ENCODE measurements around the gene PER1. TPM values are rescaled to one million over a fixed set of nuclear protein-coding genes. Genes with fewer than 3 reads are reported as not detected.
A peak's percentile ranks its signal among the peaks of the same experiment; 100 is the strongest.

PER1 gene
- total and polyA plus RNA-seq, 2 of the 8 experiments (the other 6 are each of a cell fraction or from before 2014, with no cell fraction given), result 9.6 to 38.0 TPM

GRCh38 chr17:8110907-8111306, 41.3 kb downstream of the PER1 start:
- peak overlapping the region; percentile 70 to 95; a peak in 1 of 4 replicates for H3K4me2 ChIP-seq (ENCODE audit: insufficient read depth in 1 of 2, low read depth in 2 of 2, low read length in 2 of 2)
- peaks cover 0 to 13% (median 3%) of the 10 kb centered on the region in 4 experiments; a peak in 5 of 7 replicates for H3K4me1 ChIP-seq (replicated peaks in 1 of 4; ENCODE audit: control insufficient read depth in 3 of 4, insufficient read depth in 4 of 4, low read length in 3 of 4)
- ChIA-PET CTCF (ENCODE audit: partially characterized antibody) (interaction anchor here (0.6 to 23.3 kb wide), 15 partner anchors 8 to 326 kb away, joined by 3 to 501 read pairs (median 4); partner anchors contain the start of genes ALOX12B and ALOXE3), POLR2A (ENCODE audit: partially characterized antibody) (interaction anchor here (0.6 to 3.0 kb wide), 10 partner anchors 20 to 423 kb away, joined by 3 to 13 read pairs (median 4); partner anchors contain the start of gene WRAP53)
- no peak overlapping the region for H2AFZ ChIP-seq (ENCODE audit: low read length)
- no peaks in the 10 kb centered on the region for H3K79me2 ChIP-seq (ENCODE audit: control insufficient read depth in 1 of 2, insufficient read depth in 2 of 2, low read length in 2 of 2)
- H3K9me3 ChIP-seq (ENCODE audit: insufficient read depth in 2 of 2, low read depth in 1 of 2, low read length in 1 of 2), result no peaks in the 10 kb centered on the region
- no peak overlapping the region for H3K23ac ChIP-seq (ENCODE audit: insufficient read length)
- no peak overlapping the region for H4K5ac ChIP-seq (ENCODE audit: insufficient read length, low read depth, low read length)
- H4K8ac ChIP-seq (ENCODE audit: extremely low read depth, insufficient read depth, low read length), result peak overlapping the region; percentile 38; the same call in 1 of the 2 replicates
- no peaks in the 10 kb centered on the region for H3K79me1 ChIP-seq (ENCODE audit: low read depth, low read length)
- DNase-seq (ENCODE audit: low read depth in 1 of 2, low spot score in 2 of 2), result no peak
- no peak overlapping the region for H3K56ac ChIP-seq (replicated peaks; ENCODE audit: insufficient read length, low read depth, low read length)
- no peak overlapping the region for H2AK5ac ChIP-seq (ENCODE audit: low read depth, low read length)
- no peak overlapping the region for H3K14ac ChIP-seq (ENCODE audit: insufficient read length)
- no peak overlapping the region for H2BK120ac ChIP-seq (replicated peaks; ENCODE audit: low read depth, low read length)
- H4K20me1 ChIP-seq (replicated peaks in 1 of 2; ENCODE audit: control insufficient read depth in 1 of 2, insufficient read depth in 2 of 2, low read length in 2 of 2), result peaks cover 0 to 3% of the 10 kb centered on the region in 2 experiments
- no peak overlapping the region for H3K4ac ChIP-seq (replicated peaks; ENCODE audit: insufficient read length, low read depth, low read length)
- peaks cover 3 to 57% (median 42%) of the 10 kb centered on the region in 4 experiments for H3K27me3 ChIP-seq (replicated peaks in 1 of 4; ENCODE audit: control insufficient read depth in 3 of 4, extremely low read depth in 1 of 4, insufficient read depth in 3 of 4, low read length in 3 of 4)
- H3K4me3 ChIP-seq (ENCODE audit: extremely low read depth in 1 of 4, insufficient read depth in 2 of 4, low read depth in 3 of 4, low read length in 4 of 4), result no peak overlapping the region
- no peak overlapping the region; a peak in 1 of 7 replicates for H3K9ac ChIP-seq (replicated peaks in 1 of 4; ENCODE audit: extremely low read depth in 1 of 4, low read depth in 3 of 4, low read length in 3 of 4)
- 0 out of 2 replicates have a peak overlapping the region, but pooled peaks have one; percentile 61 for H2BK15ac ChIP-seq (ENCODE audit: low read length)
- H2BK20ac ChIP-seq (ENCODE audit: low read length), result no peak overlapping the region
- H2BK5ac ChIP-seq (ENCODE audit: low read depth, low read length), result no peak overlapping the region
- WGBS, 2 experiments (ENCODE audit: extremely low coverage in 1 of 2, insufficient coverage in 1 of 2, insufficient read length in 1 of 2, insufficient replicate concordance in 2 of 2, low coverage in 1 of 2, low lambda C conversion rate in 2 of 2, missing lambda C conversion rate in 1 of 2), result 90% methylated on average over 6 of the region's 6 CpGs; no CpG with 5 or more reads in 1 of the 2 experiments
- H4K91ac ChIP-seq (replicated peaks; ENCODE audit: insufficient read length, low read length), result no peak overlapping the region
- no peak overlapping the region for H3K27ac ChIP-seq (ENCODE audit: low read depth, low read length)
- no peak for FAIRE-seq
- H3K23me2 ChIP-seq (ENCODE audit: low read depth, low read length), result peaks cover 5% of the 10 kb centered on the region; the same call in 1 of the 2 replicates
- TF ChIP-seq ATF3 (IDR thresholded peaks at IDR 0.05; ENCODE audit: insufficient read depth, low read depth, low read length) (no peak), CTCF (IDR thresholded peaks at IDR 0.05; ENCODE audit: control extremely low read depth in 1 of 3, insufficient read depth in 1 of 3, low read depth in 1 of 3, low read length in 3 of 3) (no peak), RAD21 (IDR thresholded peaks at IDR 0.05 in 1 of 2, conservative IDR thresholded peaks at IDR 0.05 in 1 of 2; ENCODE audit: low read depth in 2 of 2, low read length in 2 of 2) (no peak), POU5F1 (IDR thresholded peaks at IDR 0.05; ENCODE audit: low read depth, low read length) (no peak), SP1 (IDR thresholded peaks at IDR 0.05; ENCODE audit: low read depth, low read length) (no peak), SAP30 (IDR thresholded peaks at IDR 0.05; ENCODE audit: insufficient read depth, insufficient replicate concordance, low read length) (no peak), TBP (IDR thresholded peaks at IDR 0.05; ENCODE audit: low read depth, low read length) (no peak)
- H3K18ac ChIP-seq (ENCODE audit: extremely low read depth, low read length), result no peak overlapping the region
- H3K36me3 ChIP-seq (ENCODE audit: control insufficient read depth in 2 of 4, insufficient read depth in 4 of 4, low read length in 3 of 4), result no peaks in the 10 kb centered on the region
- no peak overlapping the region for H2BK12ac ChIP-seq (ENCODE audit: low read depth, low read length)

All from H1 (cell line).